ENCODE measurements around the gene IL17REL.

The IL17REL gene

DNA sequence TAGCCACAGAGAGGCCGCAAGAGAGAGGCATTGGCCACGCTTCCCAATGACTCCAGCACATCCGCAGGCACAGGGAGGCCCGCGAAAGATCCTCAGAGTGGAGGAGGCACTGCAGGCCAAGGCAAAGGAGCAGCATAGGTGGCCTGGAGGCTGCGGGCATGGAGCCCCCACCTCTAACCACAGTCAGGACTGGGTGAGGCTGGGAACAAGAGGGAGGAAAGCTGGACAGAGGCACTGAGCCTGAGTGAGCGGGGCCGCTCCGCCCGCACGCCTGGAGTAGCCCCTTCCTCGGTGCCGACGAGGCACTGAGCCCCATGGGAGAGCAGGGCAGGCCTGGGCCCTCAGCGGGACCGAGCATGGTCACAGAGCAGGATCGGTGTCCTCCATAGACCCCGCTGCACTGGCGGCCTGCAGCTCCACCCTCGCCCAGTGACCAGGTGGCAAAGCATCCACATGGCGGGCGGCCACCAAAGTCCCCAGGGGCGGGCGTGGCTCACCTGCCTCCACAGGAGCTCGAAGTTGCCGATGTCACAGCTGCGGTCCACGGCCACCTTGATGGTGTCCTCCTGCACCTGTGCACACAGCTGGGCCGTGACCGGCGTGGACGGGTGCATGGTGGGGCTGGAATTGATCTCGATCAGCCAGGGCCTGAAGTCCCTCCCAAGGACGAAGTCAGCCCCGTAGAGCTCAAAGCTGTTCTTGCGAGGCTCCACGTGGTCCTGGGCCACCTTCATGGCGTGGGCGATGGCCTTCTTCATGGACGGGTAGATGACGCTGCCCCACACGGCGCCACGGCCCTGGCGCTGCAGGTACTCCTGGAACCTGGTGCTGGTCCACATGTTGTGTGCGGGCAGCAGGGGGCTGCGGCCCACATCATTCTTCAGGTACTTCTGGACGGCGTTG lies 18.9 kb upstream of the IL17REL start:
- Histone ChIP-seq H3K27me3 (ENCODE audit: insufficient read depth, poor library complexity, severe bottlenecking) (peaks cover 32% of the 10 kb centered on the region), H3K27ac (replicated peaks) (no peak overlapping the region), H3K4me3 (replicated peaks; ENCODE audit: insufficient read depth, low read length) (no peak overlapping the region)
- no peak for DNase-seq (ENCODE audit: low read depth in 1 of 2, low spot score in 1 of 2)
- TF ChIP-seq POLR2AphosphoS5 (IDR thresholded peaks at IDR 0.05; ENCODE audit: low read depth): no peak
- no peak for TF ChIP-seq SPI1 (IDR thresholded peaks at IDR 0.05; ENCODE audit: borderline replicate concordance, low read depth)
- no peak for TF ChIP-seq GABPA (IDR thresholded peaks at IDR 0.05; ENCODE audit: low read depth)
- TF ChIP-seq, protein P1, sequence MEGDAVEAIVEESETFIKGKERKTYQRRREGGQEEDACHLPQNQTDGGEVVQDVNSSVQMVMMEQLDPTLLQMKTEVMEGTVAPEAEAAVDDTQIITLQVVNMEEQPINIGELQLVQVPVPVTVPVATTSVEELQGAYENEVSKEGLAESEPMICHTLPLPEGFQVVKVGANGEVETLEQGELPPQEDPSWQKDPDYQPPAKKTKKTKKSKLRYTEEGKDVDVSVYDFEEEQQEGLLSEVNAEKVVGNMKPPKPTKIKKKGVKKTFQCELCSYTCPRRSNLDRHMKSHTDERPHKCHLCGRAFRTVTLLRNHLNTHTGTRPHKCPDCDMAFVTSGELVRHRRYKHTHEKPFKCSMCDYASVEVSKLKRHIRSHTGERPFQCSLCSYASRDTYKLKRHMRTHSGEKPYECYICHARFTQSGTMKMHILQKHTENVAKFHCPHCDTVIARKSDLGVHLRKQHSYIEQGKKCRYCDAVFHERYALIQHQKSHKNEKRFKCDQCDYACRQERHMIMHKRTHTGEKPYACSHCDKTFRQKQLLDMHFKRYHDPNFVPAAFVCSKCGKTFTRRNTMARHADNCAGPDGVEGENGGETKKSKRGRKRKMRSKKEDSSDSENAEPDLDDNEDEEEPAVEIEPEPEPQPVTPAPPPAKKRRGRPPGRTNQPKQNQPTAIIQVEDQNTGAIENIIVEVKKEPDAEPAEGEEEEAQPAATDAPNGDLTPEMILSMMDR (IDR thresholded peaks at IDR 0.05; ENCODE audit: insufficient read depth, low read length): no peak
- TF ChIP-seq, protein P2, sequence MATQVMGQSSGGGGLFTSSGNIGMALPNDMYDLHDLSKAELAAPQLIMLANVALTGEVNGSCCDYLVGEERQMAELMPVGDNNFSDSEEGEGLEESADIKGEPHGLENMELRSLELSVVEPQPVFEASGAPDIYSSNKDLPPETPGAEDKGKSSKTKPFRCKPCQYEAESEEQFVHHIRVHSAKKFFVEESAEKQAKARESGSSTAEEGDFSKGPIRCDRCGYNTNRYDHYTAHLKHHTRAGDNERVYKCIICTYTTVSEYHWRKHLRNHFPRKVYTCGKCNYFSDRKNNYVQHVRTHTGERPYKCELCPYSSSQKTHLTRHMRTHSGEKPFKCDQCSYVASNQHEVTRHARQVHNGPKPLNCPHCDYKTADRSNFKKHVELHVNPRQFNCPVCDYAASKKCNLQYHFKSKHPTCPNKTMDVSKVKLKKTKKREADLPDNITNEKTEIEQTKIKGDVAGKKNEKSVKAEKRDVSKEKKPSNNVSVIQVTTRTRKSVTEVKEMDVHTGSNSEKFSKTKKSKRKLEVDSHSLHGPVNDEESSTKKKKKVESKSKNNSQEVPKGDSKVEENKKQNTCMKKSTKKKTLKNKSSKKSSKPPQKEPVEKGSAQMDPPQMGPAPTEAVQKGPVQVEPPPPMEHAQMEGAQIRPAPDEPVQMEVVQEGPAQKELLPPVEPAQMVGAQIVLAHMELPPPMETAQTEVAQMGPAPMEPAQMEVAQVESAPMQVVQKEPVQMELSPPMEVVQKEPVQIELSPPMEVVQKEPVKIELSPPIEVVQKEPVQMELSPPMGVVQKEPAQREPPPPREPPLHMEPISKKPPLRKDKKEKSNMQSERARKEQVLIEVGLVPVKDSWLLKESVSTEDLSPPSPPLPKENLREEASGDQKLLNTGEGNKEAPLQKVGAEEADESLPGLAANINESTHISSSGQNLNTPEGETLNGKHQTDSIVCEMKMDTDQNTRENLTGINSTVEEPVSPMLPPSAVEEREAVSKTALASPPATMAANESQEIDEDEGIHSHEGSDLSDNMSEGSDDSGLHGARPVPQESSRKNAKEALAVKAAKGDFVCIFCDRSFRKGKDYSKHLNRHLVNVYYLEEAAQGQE (IDR thresholded peaks at IDR 0.05; ENCODE audit: insufficient replicate concordance, low read depth): peak; percentile 47

DNA sequence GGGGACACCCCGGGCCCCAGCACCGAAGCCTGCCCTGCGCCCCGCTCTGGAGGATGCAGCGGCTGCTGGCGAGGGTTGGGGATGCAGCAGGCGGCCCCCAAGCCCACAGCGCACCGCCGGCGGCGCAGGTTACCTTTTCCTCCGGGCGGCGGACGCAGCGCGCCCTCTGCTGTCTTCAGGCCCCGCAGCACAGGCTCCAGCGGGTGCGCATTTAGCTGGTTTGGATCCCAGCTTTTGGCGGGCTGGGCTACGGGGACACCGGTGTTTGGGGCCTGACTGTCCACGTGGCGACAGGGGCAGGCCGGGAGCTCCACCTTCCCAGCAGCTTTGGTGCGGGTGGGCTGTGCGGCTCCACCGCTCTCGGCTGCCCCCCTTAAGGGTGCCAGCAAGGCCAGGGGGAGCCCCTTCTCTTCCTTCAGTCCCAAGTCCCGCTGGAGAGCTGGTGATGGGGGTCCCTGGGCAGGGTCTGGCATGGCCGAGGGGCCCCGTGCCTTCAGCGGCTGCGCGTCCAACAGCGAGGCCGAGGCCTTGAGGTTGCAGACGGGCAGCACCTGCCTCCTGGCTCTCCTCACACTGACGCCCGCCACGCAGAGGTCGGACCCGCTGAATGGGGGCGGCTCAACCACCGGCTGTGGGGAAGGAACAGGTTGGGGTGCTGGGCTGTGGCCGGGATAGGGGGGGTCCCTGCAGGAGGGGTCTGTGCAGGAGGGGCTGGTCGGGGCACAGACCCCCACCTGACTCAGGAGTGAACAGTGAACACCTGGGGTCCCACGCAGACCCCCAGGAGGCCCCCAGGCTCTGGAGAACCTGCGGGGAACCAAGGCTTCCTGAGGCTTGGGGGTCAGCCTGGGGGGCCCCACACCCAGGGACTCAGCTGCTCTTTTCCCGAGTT lies 18.0 kb upstream of the IL17REL start:
- TF ChIP-seq, protein P2 (IDR thresholded peaks at IDR 0.05; ENCODE audit: insufficient replicate concordance, low read depth): no peak
- TF ChIP-seq SPI1 (IDR thresholded peaks at IDR 0.05; ENCODE audit: borderline replicate concordance, low read depth) (no peak), GABPA (IDR thresholded peaks at IDR 0.05; ENCODE audit: low read depth) (no peak), POLR2AphosphoS5 (IDR thresholded peaks at IDR 0.05; ENCODE audit: low read depth) (no peak)
- TF ChIP-seq, protein P1 (IDR thresholded peaks at IDR 0.05; ENCODE audit: insufficient read depth, low read length): peak; percentile 84
- H3K4me3 ChIP-seq (replicated peaks; ENCODE audit: insufficient read depth, low read length): no peak overlapping the region
- H3K27ac ChIP-seq (replicated peaks): no peak overlapping the region
- peak; percentile 50 to 75 for DNase-seq (ENCODE audit: low read depth in 1 of 2, low spot score in 1 of 2)
- H3K27me3 ChIP-seq (ENCODE audit: insufficient read depth, poor library complexity, severe bottlenecking): peaks cover 27% of the 10 kb centered on the region

DNA sequence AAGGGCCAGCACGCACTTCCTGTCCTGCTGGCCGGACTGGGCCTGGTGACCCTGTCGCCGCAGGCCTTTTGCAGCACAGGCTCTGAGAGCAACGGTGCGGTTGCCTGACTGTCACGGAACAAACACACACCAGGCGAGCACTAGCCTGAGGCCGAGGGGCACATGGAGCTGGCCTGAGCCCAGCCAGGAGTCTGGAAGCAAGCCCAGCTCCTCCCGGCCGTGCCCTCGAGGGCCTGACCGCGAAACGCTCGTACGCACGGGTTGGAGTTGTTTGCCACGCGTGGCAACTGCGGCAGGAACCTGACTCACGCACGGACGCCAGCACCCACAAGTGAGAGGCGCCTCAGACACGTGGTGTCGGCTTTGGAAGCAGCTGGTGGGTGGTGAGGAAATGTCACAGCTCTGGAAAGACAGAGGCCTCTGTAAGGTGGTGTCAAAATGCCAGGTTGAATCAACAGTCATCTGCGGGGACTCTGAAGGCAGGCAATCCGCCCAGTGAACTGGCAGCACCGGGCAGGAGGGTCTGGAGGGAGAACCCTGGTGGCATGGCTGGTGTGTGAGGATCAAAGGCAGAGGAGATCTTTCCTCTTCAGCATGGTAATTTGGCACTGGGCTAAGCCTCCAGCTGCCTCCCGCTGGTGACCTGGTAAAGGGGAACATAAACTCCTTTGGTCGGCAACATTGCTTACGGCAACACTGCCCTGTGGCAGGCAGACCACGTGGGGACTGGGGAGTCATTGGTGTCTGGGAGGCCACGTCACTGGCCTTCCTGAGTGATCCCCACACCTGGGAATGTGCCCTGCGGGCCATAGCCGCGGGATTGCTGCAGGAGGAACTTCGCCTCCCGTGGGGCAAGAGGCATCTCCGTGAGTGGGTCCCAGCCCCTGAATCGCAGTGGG lies 15.3 kb upstream of the IL17REL start:
- TF ChIP-seq POLR2AphosphoS5 (IDR thresholded peaks at IDR 0.05; ENCODE audit: low read depth) (0 out of 2 replicates have a peak, but pooled peaks have one; percentile 23), GABPA (IDR thresholded peaks at IDR 0.05; ENCODE audit: low read depth) (no peak)

More for the DNA sequence above, 15.3 kb upstream of the IL17REL start:
- peak; percentile 57 to 80 for DNase-seq (ENCODE audit: low read depth in 1 of 2, low spot score in 1 of 2)
- Histone ChIP-seq H3K27me3 (ENCODE audit: insufficient read depth, poor library complexity, severe bottlenecking) (peaks cover 7% of the 10 kb centered on the region), H3K4me3 (replicated peaks; ENCODE audit: insufficient read depth, low read length) (no peak overlapping the region), H3K27ac (replicated peaks) (no peak overlapping the region)

Measured in HL-60 (cell line).